Inflammatory macrophage treated with lipopolysaccharide for 1 hour (primary cell): Measurements from ENCODE around the gene COQ3.

Experiments
- DNase-seq, 2 donors: peaks; one replicate each; pipeline ENCODE4 v3.0.0-alpha.2; 2020 to 2022

Gene COQ3, protein sequence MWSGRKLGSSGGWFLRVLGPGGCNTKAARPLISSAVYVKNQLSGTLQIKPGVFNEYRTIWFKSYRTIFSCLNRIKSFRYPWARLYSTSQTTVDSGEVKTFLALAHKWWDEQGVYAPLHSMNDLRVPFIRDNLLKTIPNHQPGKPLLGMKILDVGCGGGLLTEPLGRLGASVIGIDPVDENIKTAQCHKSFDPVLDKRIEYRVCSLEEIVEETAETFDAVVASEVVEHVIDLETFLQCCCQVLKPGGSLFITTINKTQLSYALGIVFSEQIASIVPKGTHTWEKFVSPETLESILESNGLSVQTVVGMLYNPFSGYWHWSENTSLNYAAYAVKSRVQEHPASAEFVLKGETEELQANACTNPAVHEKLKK

DNA sequence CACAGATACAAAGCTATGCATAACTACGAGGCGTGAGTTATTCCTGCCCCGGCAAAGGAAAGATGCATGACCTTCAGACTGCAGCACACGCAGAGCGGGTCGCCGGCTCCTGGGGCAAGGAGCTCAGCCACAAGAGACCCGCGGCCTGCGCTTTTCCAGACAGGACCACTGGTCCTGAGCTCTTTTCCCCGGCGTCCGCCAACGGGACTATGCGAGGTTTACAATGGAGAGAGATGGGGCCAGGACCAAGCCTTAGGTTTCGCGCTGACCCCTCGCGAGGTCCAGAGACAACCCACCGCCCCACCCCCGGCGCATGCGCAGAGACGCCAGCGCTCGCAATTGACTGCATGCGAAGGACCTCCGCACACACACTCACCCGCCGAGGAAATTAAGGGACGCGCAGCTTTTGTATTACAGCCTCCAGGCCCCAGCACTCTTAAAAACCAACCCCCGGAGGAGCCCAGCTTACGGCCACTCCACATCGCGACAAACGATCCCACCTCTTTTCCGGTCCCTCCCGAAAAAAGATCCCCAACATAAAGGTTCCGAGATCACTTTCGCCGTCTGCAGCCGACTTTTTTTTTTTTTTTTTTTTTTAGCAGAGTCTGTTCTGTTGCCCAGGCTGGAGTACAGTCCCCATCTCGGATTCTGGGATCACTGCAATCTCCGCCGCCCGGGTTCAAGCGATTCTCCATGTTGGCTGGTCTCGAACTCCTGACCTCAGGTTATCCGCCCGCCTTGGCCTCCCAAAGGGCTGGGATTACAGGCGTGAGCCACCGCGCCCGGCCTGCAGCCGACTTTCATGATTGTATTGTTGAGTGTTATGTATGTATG, at the start of gene COQ3:
Gene COQ3 (minus strand): TSS at position 498 of the 834 bp plus-strand sequence. CDS start 16 bp downstream, at position 482.
- peak; percentile 40 to 70 for DNase-seq

- peak; percentile 16 to 49 for DNase-seq
Measured at GRCh38 chr6:99434702-99435530, 40.9 kb upstream of the COQ3 start.

DNA sequence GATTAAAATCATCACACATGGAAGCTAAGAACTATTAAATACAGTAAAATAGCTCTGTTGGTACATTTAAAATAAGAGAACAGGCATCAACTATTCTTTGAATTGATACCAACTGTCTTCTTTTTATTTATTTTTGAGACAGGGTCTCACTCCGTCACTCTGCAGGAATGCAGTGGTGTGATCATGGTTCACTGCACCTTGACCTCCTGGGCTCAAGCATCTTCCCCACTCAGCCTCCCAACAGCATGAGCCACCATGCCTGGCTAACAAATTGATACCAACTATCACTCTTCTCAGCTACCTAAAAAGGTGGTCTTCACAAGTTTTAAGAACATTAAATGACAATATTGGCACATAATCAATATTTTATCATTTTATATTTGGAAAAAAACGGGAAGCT, 38.9 kb upstream of the COQ3 start:
- DNase-seq: no peak

DNA sequence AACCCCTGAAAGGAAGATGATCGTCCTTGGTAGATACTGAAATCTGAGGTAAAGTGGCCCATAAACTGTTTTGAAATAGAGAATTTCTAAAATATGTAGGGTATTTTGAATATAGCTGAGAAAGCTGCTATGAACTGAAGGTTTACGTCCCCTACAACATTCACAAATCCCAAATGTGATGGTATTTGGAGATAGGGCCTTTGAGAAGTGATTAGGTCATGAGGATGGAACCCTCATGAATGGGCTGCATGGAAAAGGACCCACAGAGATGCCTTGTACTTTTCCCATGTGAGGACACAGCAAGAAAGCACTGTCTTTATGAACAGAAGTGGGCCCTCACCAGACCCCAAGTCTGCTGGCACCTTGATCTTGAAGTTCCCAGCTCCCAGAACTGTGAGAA, 37.9 kb upstream of the COQ3 start:
- no peak for DNase-seq

DNA sequence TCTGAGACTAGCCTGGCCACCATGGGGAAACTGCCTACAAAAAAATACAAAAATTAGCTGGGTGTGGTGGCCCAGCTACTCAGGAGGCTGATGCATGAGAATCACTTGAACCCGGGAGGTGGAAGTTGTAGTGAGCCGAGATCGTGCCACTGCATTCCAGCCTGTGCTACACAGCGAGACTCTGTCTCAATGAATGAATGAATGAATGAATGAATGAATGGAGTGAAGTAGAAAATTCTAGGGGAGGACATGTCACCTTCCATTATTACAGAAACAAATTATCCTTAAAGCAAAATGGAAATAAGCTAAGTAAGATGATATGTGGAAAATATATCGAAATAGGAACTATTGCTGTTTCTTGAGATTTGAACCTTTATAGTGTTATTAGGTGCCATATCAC, 34.0 kb upstream of the COQ3 start:
- DNase-seq: no peak

DNA sequence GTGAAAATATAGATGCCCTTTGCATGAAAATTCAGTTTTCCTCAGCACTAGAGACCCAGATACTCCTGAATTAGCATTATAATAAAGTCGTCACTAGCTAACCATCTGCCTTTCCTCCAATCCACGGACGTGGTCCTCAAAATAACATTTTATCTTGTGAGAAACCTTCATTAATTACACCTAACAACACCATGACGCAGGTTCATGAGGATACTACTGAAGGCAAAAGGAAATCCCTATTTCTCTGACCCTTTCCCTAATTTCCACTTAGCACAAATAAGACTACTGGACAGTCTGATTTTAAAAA, 32.4 kb upstream of the COQ3 start:
- no peak for DNase-seq

- peak; percentile 83 to 85 for DNase-seq
Measured at GRCh38 chr6:99425647-99426450, 31.9 kb upstream of the COQ3 start.

DNA sequence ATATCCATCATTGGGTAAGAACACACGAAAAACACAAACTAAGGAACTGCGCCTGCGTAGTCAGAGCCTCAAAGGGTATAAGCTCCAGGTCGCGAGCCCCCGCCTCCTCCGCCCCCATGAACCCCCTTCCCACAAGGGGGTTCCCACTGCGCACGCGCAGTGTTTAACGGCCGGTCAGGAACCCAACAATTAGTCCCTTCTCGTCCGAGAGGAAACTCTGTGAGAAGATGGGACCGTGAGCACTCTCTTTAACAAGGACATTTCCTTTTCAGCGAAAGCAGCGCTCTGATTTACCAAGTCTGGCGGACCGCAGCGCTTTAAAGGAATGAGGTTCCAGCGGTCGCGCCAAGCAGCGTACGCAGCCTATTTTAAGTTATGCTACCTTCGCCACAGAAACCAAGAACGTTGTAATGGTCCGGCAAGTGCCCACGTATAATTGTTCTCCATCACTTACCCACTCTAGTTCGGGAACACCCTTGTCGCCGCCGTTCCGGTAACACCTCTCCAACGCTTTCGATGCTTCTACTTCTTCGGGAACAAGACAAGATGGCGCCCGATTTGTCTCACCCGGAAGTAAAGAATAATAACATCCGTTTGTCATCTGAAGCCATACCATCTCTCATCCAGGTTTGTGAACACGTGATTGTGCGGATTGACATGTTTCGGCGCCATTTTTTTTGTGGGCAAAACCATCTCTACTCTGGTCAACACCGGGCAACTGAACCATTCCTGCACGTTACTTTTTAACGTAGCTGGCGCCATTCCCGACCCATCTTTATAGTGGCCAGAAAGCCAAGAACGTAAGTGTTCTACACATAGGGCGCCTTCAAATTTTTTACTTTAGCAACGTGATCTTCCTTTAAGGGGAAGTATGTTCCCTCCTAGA, 31.0 kb upstream of the COQ3 start, which contains the start of gene PNISR:
Gene PNISR (minus strand): TSS at position 548 of the 886 bp plus-strand sequence. CDS start 10,649 bp downstream, outside the sequence.
- DNase-seq: peak; percentile 96

- DNase-seq: no peak
Measured at GRCh38 chr6:99424022-99424421, 30.0 kb upstream of the COQ3 start.

- no peak for DNase-seq
Measured at GRCh38 chr6:99422912-99423311, 28.9 kb upstream of the COQ3 start.

DNA sequence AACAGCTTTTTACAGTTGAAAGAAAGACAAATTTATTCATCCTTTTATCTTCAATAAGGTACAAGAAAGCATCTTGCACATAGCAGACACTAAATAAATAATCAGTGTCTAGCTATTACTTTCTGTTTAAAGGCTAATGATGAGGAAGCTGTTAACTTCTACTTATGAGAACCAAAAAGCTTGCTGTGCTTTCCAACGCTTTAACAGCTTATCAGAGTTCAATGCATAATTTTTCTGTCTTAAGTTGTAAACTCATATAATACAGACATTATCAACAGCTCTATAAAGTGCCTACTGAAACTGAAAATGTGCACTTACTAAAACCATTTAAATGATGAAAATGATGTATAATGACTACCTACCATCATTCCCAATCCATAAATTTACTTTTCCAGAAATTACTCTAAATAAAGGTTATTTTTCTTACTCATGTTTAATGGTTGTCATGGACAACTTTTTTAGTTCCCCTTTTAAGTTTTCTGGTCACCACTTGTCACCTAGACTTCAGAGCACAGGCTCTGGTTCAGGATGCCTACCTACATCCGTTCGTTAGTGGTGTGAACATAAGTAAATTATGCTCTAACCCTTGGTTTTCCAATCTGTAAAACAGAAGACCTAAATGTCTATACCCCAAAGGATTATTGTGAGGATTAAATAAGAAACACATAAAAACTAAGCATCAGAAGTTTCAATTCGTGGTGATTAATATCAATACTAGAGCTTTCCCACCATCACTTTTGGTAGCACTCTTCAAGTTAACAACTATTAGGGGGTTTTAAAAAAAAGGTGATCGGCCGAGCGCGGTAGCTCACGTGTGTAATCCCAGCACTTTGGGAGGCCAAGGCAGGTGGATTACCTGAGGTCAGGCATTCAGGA, 23.1 kb upstream of the COQ3 start:
- DNase-seq: no peak

GRCh38 chr6:99416226-99416625, 22.2 kb upstream of the COQ3 start:
- DNase-seq: no peak

DNA sequence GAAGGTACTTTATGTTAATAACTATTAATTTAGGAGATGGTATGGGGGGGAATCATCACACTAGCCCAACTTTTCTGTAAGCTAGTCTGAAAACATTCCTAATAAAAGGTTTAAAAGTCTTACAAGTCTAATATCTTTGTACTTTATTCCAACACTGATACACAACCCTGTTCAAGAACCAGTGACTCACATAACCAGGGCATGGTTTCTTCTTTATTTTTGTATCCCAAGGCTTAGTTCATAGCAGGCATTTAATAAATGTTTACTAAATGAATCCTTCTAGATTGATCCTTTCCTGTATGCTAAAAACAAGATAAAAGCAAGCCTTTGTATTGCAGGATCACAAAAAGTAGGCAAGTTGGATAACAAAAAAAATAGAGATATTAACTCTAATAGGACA, 21.5 kb upstream of the COQ3 start:
- no peak for DNase-seq

DNA sequence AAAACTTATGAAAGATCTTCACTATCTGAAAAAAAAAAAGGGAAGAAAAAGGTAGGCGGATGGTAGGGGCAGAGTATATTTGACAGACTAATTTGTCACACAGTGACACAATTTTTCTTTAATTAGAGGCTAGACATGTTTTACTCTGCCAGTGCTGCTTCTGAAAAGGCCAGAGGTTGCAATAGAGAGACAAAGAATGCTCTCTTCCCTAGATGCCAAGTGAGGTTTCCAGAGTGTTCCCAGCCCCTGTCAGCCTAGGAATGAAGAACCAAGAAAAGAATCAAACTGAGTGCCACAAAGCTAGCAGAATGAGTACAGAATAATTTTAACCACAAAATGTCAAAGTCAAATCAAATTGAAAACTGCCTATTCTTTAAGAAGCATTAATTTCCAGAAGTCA, 18.1 kb upstream of the COQ3 start:
- DNase-seq: no peak

DNA sequence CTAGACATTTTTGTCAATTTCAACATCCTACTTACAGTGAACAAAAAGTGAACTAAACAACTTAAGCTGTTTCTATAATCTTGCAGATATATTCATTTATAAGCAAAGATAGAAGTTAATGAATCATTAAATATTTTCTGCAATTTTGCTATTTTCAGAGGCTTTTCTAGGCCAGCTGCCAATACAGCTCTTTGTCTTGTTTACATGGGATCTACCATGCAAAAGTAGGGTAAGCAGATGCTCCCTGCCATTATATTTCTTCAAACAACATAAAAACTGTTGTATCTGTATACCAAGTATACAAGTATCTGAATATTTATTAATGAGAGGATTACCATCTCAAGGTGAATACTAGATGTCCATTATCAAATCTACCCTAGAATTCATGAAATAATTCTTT, 15.7 kb upstream of the COQ3 start:
- no peak for DNase-seq

- no peak for DNase-seq
Measured at GRCh38 chr6:99407076-99407475, 13.1 kb upstream of the COQ3 start.

- DNase-seq: peak; percentile 40 to 46
Measured at GRCh38 chr6:99402448-99402847, 8.5 kb upstream of the COQ3 start.

GRCh38 chr6:99397287-99397686, 3.3 kb upstream of the COQ3 start:
- peak in 1 of 2 donors; percentile 53 for DNase-seq

GRCh38 chr6:99393366-99393697, 663 bp downstream of the COQ3 start:
- no peak for DNase-seq

GRCh38 chr6:99390896-99391295, 3.1 kb downstream of the COQ3 start:
- no peak for DNase-seq
